Esophagus squamous epithelium (tissue), 4 donors: ENCODE data around the gene CTSH.

Experiments used
- POLR2A ChIP-seq, 4 donors: fragments of 450-650 bp; IDR thresholded peaks; one replicate each; pipeline ENCODE4 v1.6.1; 2017; ENCODE audit warnings: antibody characterized with exemption in 4 of 4, mild to moderate bottlenecking in 4 of 4, moderate library complexity in 3 of 4
- TF ChIP-seq, protein P1 (sequence below), 6 experiments: fragments of 450-650 bp in 4 of 6; fragments of 200-600 bp in 2 of 6; sonication (generic) in 2 of 6; IDR thresholded peaks; one replicate each; pipeline ENCODE4 v1.5.1; 2016 to 2019; ENCODE audit warnings: antibody characterized with exemption in 6 of 6, mild to moderate bottlenecking in 4 of 6, moderate library complexity in 4 of 6

DNA sequence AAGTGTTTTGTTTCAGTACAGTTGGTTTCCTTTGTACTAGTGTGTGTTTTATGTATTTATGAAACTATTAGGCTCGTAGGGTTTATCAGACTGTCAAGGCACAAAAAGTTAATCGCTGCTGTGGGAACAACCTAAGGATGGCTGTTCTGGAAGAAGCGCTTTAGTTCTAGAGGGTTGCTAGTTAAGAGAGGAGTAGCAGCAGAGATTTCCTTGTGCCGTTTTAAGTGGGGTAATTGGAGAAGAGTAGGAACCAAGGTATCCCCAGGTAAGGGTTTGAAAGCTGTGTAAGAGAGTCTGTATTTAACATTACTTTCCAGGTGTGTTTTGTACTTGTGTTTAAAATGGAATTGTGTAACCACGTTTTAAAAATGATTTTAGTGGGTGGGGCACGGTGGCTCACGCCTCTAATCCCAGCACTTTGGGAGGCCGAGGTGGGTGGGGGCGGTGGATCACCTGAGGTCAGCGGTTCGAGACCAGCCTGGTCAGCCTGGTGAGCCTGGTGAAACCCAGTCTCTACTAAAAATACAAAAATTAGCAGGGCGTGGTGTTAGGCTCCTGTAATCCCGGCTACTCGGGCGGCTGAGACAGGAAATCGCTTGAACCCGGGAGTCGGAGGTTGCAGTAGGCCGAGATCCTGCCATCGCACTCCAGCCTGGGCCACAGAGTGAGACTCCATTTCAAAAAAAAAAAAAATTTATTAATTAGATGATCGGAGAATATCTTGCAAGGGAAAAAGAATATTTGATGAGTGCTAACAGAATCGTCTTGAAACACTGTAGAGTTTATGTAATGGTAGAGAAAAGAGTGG lies 69.5 kb downstream of the CTSH start:
- TF ChIP-seq, protein P1, sequence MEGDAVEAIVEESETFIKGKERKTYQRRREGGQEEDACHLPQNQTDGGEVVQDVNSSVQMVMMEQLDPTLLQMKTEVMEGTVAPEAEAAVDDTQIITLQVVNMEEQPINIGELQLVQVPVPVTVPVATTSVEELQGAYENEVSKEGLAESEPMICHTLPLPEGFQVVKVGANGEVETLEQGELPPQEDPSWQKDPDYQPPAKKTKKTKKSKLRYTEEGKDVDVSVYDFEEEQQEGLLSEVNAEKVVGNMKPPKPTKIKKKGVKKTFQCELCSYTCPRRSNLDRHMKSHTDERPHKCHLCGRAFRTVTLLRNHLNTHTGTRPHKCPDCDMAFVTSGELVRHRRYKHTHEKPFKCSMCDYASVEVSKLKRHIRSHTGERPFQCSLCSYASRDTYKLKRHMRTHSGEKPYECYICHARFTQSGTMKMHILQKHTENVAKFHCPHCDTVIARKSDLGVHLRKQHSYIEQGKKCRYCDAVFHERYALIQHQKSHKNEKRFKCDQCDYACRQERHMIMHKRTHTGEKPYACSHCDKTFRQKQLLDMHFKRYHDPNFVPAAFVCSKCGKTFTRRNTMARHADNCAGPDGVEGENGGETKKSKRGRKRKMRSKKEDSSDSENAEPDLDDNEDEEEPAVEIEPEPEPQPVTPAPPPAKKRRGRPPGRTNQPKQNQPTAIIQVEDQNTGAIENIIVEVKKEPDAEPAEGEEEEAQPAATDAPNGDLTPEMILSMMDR (IDR thresholded peaks at IDR 0.05) = no peak
- TF ChIP-seq POLR2A (IDR thresholded peaks at IDR 0.05) = no peak
